ENCODE data around the gene FNDC3A.

The FNDC3A gene

GRCh38 chr13:48975856-48976575, at the start of gene FNDC3A:
FNDC3A (plus strand) TSS chr13:48975912; CDS start chr13:49006191, 30,279 bp downstream.
- FAIRE-seq (no peak), DNase-seq (ENCODE audit: insufficient read length, low spot score) (peak; percentile 45)
- TF ChIP-seq POLR2A (IDR thresholded peaks at IDR 0.05; ENCODE audit: low read depth, low read length) = peak; percentile 45

- DNase-seq (ENCODE audit: insufficient read length, low spot score) (no peak), FAIRE-seq (no peak)
- TF ChIP-seq POLR2A (IDR thresholded peaks at IDR 0.05; ENCODE audit: low read depth, low read length) = no peak
These were observed 46.8 kb upstream of the FNDC3A start for GRCh38 chr13:48928757-48929430.

- DNase-seq (ENCODE audit: insufficient read length, low spot score) = no peak
- FAIRE-seq = no peak
- TF ChIP-seq POLR2A (IDR thresholded peaks at IDR 0.05; ENCODE audit: low read depth, low read length) = no peak
These were observed 44.8 kb upstream of the FNDC3A start for GRCh38 chr13:48930918-48931317.

- FAIRE-seq (no peak), DNase-seq (ENCODE audit: insufficient read length, low spot score) (no peak)
- TF ChIP-seq POLR2A (IDR thresholded peaks at IDR 0.05; ENCODE audit: low read depth, low read length) = no peak
These were observed 37.3 kb upstream of the FNDC3A start for GRCh38 chr13:48938308-48938943.

- no peak for DNase-seq (ENCODE audit: insufficient read length, low spot score)
- no peak for FAIRE-seq
- no peak for TF ChIP-seq POLR2A (IDR thresholded peaks at IDR 0.05; ENCODE audit: low read depth, low read length)
These were observed 36.0 kb upstream of the FNDC3A start for GRCh38 chr13:48939728-48940127.

- FAIRE-seq = peak; percentile 41
- TF ChIP-seq POLR2A (IDR thresholded peaks at IDR 0.05; ENCODE audit: low read depth, low read length) = no peak
- no peak for DNase-seq (ENCODE audit: insufficient read length, low spot score)
These were observed 33.6 kb upstream of the FNDC3A start for GRCh38 chr13:48942131-48942530.

- FAIRE-seq (no peak), DNase-seq (ENCODE audit: insufficient read length, low spot score) (no peak)
- no peak for TF ChIP-seq POLR2A (IDR thresholded peaks at IDR 0.05; ENCODE audit: low read depth, low read length)
These were observed 31.5 kb upstream of the FNDC3A start for GRCh38 chr13:48944221-48944620.

GRCh38 chr13:48945626-48946025, 30.1 kb upstream of the FNDC3A start:
- DNase-seq (ENCODE audit: insufficient read length, low spot score) = no peak
- FAIRE-seq = no peak
- no peak for TF ChIP-seq POLR2A (IDR thresholded peaks at IDR 0.05; ENCODE audit: low read depth, low read length)

GRCh38 chr13:48946163-48946562, 29.5 kb upstream of the FNDC3A start:
- FAIRE-seq (no peak), DNase-seq (ENCODE audit: insufficient read length, low spot score) (no peak)
- no peak for TF ChIP-seq POLR2A (IDR thresholded peaks at IDR 0.05; ENCODE audit: low read depth, low read length)

- FAIRE-seq = no peak
- DNase-seq (ENCODE audit: insufficient read length, low spot score) = no peak
- no peak for TF ChIP-seq POLR2A (IDR thresholded peaks at IDR 0.05; ENCODE audit: low read depth, low read length)
These were observed 25.9 kb upstream of the FNDC3A start for GRCh38 chr13:48949566-48950500.

- no peak for DNase-seq (ENCODE audit: insufficient read length, low spot score)
- no peak for TF ChIP-seq POLR2A (IDR thresholded peaks at IDR 0.05; ENCODE audit: low read depth, low read length)
- peak; percentile 74 for FAIRE-seq
These were observed 25.2 kb upstream of the FNDC3A start for GRCh38 chr13:48950501-48950875.

- no peak for TF ChIP-seq POLR2A (IDR thresholded peaks at IDR 0.05; ENCODE audit: low read depth, low read length)
- FAIRE-seq = no peak
- DNase-seq (ENCODE audit: insufficient read length, low spot score) = no peak
These were observed 21.6 kb upstream of the FNDC3A start for GRCh38 chr13:48954081-48954480.

GRCh38 chr13:48955536-48955935, 20.2 kb upstream of the FNDC3A start:
- FAIRE-seq = no peak
- DNase-seq (ENCODE audit: insufficient read length, low spot score) = no peak
- TF ChIP-seq POLR2A (IDR thresholded peaks at IDR 0.05; ENCODE audit: low read depth, low read length) = no peak

GRCh38 chr13:48961379-48961778, 14.3 kb upstream of the FNDC3A start:
- no peak for TF ChIP-seq POLR2A (IDR thresholded peaks at IDR 0.05; ENCODE audit: low read depth, low read length)
- DNase-seq (ENCODE audit: insufficient read length, low spot score) (no peak), FAIRE-seq (no peak)
